GM19324 (cell line): Measurements from ENCODE around the gene MGLL.

Source experiments
- ATAC-seq: cut with Tn5 transposase; IDR thresholded peaks from one replicate; pipeline ENCODE4 v1.9.1; 2021; ENCODE audit warnings: mild to moderate bottlenecking, moderate library complexity; ENCODE audit not compliant: unreplicated experiment, low FRiP score

The MGLL gene

GRCh38 chr3:127680798-127681221, 141.5 kb downstream of the MGLL start:
- ATAC-seq = no peak

DNA sequence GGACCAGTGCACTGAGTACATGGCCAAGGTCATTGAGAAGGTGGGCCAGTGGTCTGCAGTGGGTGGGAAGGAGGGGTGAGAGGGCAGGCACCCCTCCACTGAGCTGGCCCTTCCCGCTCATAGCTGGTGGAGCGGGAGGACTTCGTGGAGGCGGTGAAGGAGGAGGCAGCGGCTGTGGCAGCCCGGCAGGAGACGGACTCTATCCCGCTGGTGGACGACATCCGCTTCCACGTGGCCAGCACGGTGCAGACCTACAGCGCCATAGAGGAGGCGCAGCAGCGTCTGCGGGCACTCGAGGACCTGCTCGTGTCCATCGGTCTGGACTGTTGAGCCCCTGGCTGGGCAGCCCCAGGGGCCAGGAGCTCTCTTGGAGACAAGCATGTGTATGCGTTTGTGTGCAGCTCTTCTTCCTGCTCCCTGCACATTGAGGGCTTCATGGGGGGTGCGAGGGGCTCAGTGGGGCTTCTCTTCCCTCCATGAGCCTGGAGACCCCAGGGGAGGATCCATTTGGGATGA, 142.1 kb downstream of the MGLL start:
- no peak for ATAC-seq

DNA sequence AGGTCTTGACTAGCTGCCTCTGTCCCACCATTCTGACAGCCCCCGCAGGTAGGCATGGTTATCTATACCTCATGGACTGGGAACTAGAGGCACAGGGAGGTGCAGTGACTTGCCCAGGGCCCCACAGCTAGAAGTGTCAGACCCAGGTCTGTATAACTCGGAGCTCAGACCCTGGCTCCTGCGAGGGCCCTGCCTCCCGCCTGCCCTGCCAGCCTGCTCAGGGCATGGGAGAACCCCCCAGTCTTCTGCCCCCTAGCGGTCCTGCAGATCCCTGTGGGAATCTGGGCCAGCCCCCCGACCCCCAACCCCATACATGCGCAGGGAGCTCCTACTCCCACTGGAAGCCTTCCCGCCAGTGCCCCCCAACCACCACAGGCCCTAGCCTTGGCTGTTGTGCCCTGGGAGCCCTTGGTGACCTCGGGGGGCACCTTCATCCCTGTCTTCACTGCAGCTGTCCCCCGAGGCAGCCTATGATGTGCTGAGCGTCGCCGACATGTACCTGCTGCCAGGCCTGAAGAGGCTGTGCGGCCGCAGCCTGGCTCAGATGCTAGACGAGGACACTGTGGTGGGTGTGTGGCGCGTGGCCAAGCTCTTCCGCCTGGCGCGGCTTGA, 142.7 kb downstream of the MGLL start:
- ATAC-seq = no peak

- no peak for ATAC-seq
Observed at GRCh38 chr3:127678611-127679533, 143.4 kb downstream of the MGLL start.

DNA sequence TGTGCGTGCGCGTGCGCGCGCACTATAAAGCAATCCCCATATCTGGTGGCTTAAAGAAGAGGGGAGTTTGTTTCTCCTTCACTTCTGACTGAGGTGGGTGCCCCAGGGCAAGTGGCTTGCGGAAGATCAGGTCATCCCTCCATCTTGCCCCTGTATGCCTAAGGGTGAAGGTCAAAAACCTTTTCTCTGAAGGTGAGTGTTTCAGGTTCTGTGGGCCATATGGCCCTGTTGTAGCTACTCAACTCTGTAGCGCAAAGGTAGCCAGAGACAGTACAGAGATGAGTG, 144.1 kb downstream of the MGLL start:
- no peak for ATAC-seq

DNA sequence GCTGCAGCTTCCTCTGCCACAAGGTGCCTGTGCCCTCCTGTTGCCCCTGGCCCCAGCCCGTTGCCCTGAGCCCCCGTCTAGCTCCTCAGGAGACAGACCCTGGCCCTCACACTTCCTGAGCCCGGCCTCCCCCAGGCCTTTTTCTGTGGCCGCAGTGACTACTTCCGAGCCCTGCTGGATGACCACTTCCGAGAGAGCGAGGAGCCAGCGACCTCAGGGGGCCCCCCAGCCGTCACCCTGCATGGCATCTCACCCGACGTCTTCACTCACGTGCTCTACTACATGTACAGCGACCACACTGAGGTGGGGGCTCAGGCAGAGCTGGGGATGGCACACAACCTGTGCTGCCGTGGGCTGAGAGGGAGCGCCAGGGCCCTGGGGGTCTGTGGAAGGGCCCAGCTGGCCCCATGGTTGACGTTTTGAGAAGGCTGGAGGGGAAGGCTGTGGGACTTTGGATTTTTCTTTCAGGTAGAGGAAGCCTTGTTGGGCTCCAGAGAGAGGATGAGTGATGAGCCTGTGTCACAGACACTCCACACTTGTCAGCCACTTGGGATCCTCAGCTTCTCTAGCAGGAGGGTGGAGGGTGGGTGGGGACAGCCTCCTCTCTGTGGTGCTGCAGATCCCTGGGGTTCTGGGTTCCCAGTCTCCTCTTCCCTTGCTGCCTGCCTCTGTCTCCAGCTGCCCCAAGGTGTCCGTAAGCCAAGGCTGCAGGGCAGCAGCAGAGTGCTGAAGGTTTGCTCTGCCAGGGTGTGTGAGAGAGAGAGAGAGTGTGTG, 144.6 kb downstream of the MGLL start:
- ATAC-seq = no peak

DNA sequence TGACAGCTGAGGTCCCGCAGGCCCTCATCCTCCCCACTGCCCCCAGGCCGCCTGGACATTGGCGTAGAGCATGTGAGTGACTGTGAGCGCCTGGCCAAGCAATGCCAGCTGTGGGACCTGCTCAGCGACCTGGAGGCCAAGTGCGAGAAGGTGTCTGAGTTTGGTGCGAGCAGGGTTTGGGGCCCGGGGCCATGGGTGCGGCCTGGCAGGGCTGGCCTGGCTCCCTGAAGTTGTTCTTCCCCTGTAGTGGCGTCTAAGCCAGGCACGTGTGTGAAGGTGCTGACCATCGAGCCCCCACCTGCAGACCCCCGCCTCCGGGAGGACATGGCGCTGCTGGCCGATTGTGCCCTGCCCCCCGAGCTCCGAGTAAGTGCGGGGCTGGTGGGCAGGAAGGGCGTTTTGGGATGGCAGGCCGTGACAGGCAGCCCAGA, 145.4 kb downstream of the MGLL start:
- ATAC-seq = no peak

- no peak for ATAC-seq
Observed at GRCh38 chr3:127676456-127676855, 145.9 kb downstream of the MGLL start.

DNA sequence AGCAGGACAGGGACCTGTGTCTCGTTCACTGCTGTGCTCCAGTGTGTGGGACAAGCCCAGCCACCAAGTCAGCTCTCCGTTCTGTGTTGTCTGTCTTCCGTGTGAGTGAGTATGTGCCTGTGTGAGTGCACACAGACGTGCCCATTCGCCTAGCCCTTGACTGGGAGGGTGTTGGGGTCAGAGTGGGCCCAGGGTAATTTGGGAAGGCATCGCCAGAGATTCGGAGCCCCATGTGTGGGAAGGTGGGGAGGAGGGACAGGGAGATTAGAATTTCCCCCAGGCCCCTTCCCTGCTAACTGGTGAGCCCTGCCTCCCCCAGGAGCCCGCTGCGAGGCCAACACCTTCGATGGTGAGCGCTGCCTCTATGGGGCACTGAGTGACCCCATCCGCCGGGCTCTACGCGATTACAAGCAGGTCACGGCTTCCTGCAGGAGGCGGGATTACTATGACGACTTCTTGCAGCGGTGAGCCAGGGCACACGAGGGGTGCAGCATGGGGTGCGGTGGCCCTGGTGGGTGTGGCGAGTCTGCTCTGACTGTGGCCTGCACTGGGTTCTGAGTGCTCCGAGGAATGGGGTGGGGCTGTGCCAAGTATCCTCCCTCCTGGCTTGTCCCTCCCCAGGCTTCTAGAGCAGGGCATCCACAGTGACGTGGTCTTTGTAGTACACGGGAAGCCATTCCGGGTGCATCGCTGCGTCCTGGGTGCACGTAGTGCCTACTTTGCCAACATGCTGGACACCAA, 146.5 kb downstream of the MGLL start:
- ATAC-seq = no peak

DNA sequence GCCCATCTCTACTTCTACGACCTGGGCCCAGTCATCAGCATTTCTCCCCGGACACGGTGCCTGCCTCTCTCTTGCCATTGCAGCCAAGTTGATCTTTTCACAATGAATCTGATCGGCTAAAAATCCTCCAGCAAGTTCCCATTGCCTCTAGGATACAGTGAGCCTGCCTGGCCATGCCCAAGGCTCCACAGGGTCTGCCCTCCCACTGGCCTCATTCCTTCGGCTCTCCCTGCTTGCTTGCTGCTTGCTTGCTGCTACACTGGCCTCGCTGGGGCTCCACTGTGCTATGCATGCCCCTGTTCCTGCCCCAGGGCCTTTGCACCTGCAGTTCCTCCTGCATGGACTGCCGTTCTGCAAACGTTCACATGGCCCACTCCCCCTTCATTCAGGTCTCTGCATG, 147.5 kb downstream of the MGLL start:
- no peak for ATAC-seq

GRCh38 chr3:127674101-127674721, 148.1 kb downstream of the MGLL start:
- ATAC-seq = no peak

DNA sequence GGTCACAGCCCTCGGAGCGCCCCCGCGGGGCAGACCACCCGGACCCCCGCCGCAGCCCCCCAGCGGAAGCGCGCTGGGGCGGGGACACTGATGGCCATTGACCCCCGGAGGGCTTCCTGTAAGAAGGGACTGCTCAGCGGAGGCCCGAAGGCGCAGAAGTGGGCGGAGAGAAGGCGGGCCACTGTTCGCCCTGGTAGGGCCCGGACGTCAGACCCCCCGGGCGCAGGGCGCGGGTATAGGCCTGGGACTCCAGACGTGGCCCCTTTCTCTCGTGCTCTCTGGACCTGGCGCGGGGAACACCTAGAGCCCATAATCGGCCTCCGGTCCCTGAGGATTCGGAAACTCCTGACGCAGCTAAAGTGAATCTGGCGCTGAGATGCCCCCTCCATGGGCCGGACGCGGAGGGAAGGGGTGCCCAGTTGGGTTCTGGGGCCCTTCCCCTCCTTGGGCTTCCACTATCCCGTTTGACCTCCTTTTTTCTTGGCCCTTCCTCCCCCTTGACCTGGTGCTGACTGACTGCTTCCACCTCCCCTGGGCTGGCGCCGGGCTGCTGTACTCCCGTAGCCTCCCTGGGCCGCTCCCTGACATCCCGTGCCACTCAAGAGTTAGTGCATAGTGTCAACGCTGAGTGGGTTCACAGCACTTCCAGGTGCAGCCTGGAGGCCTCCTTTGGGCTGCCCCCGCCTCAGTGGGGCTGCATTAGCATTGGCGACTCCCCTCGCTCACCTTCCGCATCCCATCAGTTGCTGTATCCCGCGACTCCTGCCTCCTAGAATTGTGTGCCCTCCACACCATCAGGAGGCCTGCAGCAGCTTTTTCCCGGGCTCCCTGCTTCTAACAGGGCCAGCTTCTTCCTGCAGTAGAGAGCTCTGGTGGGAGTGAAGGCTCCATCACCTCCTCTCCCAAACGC, 148.9 kb downstream of the MGLL start:
- peak; percentile 29 for ATAC-seq

DNA sequence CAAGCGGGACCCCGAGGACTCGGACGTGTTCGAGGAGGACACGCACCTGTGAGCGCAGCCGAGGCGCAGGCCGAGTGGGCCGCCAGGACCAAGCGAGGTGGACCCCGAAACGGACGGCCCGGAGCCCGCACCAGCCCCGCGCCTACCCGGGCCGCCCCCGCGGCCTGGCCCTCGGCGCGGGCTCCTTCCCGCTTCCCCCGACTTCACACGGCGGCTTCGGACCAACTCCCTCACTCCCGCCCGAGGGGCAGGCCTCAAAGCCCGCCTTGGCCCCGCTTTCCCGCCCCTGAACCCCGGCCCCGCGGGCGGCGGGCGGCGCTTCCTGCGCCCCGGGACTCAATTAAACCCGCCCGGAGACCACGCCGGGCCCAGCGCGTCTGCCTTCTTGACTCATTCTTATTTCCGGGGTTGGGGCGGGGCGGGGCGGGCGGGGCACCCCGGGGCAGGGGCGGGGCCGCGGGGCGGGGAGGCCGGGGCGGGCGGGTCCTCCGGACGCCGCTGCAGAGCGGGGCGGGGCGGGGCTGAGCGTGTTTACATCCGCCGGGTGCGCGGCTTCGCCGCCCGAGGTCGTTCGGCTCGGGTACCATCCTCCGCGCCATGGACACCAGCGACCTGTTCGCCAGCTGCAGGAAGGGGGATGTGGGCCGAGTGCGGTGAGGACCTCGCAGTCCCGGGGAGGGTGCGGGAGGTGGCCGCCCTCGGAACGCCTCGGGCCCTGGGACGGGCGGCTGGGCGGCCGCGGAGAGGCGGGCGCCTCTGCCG, 149.7 kb downstream of the MGLL start, which contains the start of gene ABTB1:
Gene ABTB1 (plus strand): TSS at position 524 of the 762 bp plus-strand sequence. CDS start 74 bp downstream, at position 598.
- ATAC-seq = peak; percentile 76

DNA sequence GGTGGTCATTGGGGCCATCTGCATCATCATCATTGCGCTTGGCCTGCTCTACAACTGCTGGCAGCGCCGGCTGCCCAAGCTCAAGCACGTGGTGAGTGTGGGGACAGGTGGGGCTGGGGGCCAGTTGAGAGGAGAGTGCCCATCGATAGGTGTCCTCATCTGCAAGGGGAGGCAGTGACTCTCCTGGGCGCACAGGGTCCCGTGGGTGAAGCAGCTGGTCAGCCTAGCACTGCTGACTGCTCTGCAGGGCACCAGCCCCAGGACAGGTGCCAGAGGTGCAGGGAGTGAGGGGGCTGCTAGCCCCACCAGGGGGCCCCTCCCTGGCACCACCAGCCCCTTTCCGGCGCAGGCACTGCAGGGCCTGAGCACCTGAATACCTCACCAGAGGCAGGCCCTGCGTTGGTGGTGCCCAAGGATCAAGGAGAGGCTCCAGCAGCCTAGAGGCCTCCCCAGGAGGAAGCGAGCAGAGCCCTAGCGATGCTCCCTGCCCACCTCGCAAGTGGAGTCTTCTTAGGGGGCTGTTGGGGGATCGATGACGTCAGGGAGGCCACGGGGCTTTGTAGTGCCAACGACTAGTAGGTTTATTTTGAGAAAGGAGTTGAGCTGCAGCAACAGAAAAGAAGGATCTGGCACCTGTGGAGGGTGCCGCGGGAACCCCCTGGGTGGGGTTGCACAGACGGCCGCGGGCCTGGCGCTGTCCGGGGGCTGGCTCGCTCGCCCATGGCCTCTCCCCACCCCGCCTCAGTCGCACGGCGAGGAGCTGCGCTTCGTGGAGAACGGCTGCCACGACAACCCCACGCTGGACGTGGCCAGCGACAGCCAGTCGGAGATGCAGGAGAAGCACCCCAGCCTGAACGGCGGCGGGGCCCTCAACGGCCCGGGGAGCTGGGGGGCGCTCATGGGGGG, 150.5 kb downstream of the MGLL start:
- ATAC-seq = peak; percentile 13

GRCh38 chr3:127670761-127671522, 151.4 kb downstream of the MGLL start:
- no peak for ATAC-seq

- ATAC-seq = no peak
Observed at GRCh38 chr3:127670229-127670559, 152.1 kb downstream of the MGLL start.
